Upper lobe of right lung (tissue), 1 donor: ENCODE results near the gene MOGAT2. TPM values are rescaled to one million over a fixed set of nuclear protein-coding genes. Genes with fewer than 3 reads are reported as not detected.

ENCODE experiments used
- ATAC-seq: fragments of 200-7000 bp; cut with Tn5 transposase; one replicate; pipeline ENCODE4 v1.9.1; 2020; ENCODE audit warnings: mild to moderate bottlenecking, moderate library complexity
- DNase-seq: peaks from one replicate; pipeline ENCODE4 v3.0.0-alpha.2; 2020
- H3K27ac ChIP-seq: fragments of 200-600 bp; one replicate; pipeline ENCODE4 v1.8.0; 2022
- H3K27me3 ChIP-seq: fragments of 200-600 bp; one replicate; pipeline ENCODE4 v1.8.0; 2022; ENCODE audit warnings: mild to moderate bottlenecking
- H3K36me3 ChIP-seq: fragments of 200-600 bp; one replicate; pipeline ENCODE4 v1.8.0; 2022
- H3K4me1 ChIP-seq: fragments of 200-600 bp; one replicate; pipeline ENCODE4 v1.8.0; 2022
- H3K4me3 ChIP-seq: fragments of 200-600 bp; one replicate; pipeline ENCODE4 v1.8.0; 2022; ENCODE audit warnings: mild to moderate bottlenecking
- H3K9me3 ChIP-seq: fragments of 200-600 bp; one replicate; pipeline ENCODE4 v1.8.0; 2022
- intact Hi-C: fragments of 100-400 bp; cut with DNase I; formaldehyde crosslinking; loops from one replicate; pipeline ENCODE4 v1.11.0; 2022
- total RNA-seq: library from RNA; stranded (reverse); fragmentation: NEBNext Ultra II Directional; extraction: Animal tissue kit (Norgen Biotek cat#: 25700); gene quantifications from one replicate; pipeline ENCODE4 v1.2.1, GENCODE V29; 2021
- TF ChIP-seq, protein P1 (sequence below): fragments of 200-600 bp; IDR thresholded peaks from one replicate; pipeline ENCODE4 v1.8.0; 2022; ENCODE audit warnings: antibody characterized with exemption
- donor health status: DM: no; HTN: yes; CAD: no; lungs with severe emphysema.

MOGAT2 gene
- total RNA-seq, 1 donor from 2014 or later = not detected

GRCh38 chr11:75722669-75723042 lies 5.0 kb downstream of the MOGAT2 start:
- ATAC-seq = no peak
- H3K27me3 ChIP-seq = no peaks in the 10 kb centered on the region
- DNase-seq = no peak
- H3K4me3 ChIP-seq = no peak overlapping the region
- intact Hi-C loops = no loop called here
- H3K27ac ChIP-seq = no peak overlapping the region
- no peaks in the 10 kb centered on the region for H3K9me3 ChIP-seq
- H3K4me1 ChIP-seq = no peaks in the 10 kb centered on the region
- H3K36me3 ChIP-seq = no peaks in the 10 kb centered on the region
- TF ChIP-seq, protein P1, sequence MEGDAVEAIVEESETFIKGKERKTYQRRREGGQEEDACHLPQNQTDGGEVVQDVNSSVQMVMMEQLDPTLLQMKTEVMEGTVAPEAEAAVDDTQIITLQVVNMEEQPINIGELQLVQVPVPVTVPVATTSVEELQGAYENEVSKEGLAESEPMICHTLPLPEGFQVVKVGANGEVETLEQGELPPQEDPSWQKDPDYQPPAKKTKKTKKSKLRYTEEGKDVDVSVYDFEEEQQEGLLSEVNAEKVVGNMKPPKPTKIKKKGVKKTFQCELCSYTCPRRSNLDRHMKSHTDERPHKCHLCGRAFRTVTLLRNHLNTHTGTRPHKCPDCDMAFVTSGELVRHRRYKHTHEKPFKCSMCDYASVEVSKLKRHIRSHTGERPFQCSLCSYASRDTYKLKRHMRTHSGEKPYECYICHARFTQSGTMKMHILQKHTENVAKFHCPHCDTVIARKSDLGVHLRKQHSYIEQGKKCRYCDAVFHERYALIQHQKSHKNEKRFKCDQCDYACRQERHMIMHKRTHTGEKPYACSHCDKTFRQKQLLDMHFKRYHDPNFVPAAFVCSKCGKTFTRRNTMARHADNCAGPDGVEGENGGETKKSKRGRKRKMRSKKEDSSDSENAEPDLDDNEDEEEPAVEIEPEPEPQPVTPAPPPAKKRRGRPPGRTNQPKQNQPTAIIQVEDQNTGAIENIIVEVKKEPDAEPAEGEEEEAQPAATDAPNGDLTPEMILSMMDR = no peak

DNA sequence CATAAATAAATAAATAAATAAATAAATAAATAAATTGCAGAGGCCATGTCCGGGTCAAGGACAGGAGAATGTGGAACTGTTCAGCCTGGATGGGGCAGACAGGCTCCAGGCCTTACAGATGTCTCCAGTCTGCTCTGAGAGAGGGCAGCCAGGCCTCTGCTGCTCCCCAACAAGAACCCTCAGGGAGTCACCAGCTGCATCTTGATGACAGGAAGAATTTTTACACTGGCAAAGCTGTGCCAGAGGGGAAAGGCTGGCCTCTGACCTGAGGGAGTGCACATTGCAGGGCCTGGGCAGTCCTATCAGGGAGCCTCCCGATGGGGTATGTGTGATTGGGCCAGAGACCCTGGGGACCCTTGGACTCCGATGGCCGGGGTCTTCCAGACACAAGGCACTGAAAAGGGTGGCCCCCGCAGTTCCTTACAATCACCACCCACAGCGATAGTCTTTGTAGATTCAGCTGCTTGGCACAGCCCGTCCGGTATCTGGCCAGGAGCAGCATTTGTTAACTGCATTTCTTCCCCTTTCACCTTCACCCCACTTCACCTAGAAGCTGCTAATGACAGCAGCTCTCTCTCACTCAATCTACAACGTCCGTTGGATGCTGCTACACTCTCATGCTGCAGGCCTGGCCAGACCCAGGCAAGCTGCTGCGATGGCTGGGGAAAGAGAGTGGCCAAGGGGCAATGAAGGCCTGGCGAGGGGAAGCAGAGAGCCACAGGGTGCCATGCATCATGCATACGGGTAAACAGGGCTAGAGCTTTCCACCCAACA lies 8.1 kb downstream of the MOGAT2 start:
- no peak for DNase-seq
- no peaks in the 10 kb centered on the region for H3K4me1 ChIP-seq
- no peaks in the 10 kb centered on the region for H3K9me3 ChIP-seq
- no peak overlapping the region for H3K27ac ChIP-seq
- intact Hi-C loops = no loop called here
- no peaks in the 10 kb centered on the region for H3K27me3 ChIP-seq
- H3K4me3 ChIP-seq = no peak overlapping the region
- TF ChIP-seq, protein P1 = no peak
- no peak for ATAC-seq
- no peaks in the 10 kb centered on the region for H3K36me3 ChIP-seq

DNA sequence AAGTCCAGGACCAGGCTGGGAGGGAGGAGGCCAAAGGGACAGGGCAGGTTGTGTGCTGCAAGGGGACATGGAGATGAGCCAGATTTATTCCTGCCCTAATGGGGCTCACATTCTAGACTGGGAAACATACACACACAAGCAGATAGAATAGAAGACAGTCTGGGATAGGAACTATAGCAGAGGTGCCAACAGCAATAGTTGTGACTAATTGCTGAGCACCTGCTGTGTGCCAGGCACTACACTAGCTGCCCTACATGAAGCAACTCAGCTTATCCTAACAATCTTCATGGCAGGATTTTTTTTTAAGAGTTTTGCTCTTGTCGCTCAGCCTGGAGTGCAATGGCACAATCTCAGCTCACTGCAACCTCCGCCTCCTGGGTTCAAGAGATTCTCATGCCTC lies 11.4 kb downstream of the MOGAT2 start:
- intact Hi-C loops = no loop called here
- Histone ChIP-seq H3K9me3 (no peaks in the 10 kb centered on the region), H3K36me3 (no peaks in the 10 kb centered on the region), H3K4me1 (peaks cover 5% of the 10 kb centered on the region), H3K27ac (no peak overlapping the region), H3K27me3 (no peaks in the 10 kb centered on the region), H3K4me3 (no peak overlapping the region)
- DNase-seq (no peak), ATAC-seq (no peak)
- TF ChIP-seq, protein P1 = no peak

- no peak for ATAC-seq
- H3K27ac ChIP-seq = no peak overlapping the region
- intact Hi-C loops = no loop called here
- no peaks in the 10 kb centered on the region for H3K27me3 ChIP-seq
- TF ChIP-seq, protein P1 = no peak
- H3K36me3 ChIP-seq = no peaks in the 10 kb centered on the region
- no peak for DNase-seq
- H3K9me3 ChIP-seq = no peaks in the 10 kb centered on the region
- H3K4me1 ChIP-seq = peaks cover 5% of the 10 kb centered on the region
- H3K4me3 ChIP-seq = no peak overlapping the region
Observed at GRCh38 chr11:75731095-75731494, 13.5 kb downstream of the MOGAT2 start.

GRCh38 chr11:75733071-75733430 lies 15.4 kb downstream of the MOGAT2 start:
- Histone ChIP-seq H3K9me3 (no peaks in the 10 kb centered on the region), H3K4me1 (peaks cover 5% of the 10 kb centered on the region), H3K27ac (no peak overlapping the region), H3K27me3 (no peaks in the 10 kb centered on the region), H3K36me3 (no peaks in the 10 kb centered on the region), H3K4me3 (no peak overlapping the region)
- TF ChIP-seq, protein P1 = no peak
- DNase-seq = no peak
- no peak for ATAC-seq
- intact Hi-C loops = no loop called here
